GM12865 (cell line): Measurements from ENCODE around the gene PDGFD.
"Not testable (repeated sequence)": the region's sequence is repeated elsewhere in the genome, so short reads cannot be mapped to it uniquely, and the experiment has no call there.

ENCODE experiments used
- DNase-seq: peaks from one replicate; pipeline ENCODE4 v3.0.0; 2010; ENCODE audit warnings: low read depth
- H3K4me3 ChIP-seq: 2 replicates; pipeline ENCODE4 v1.5.1; 2011; ENCODE audit warnings: mild to moderate bottlenecking, low read depth, low read length, control low read depth
- CTCF ChIP-seq: IDR thresholded peaks from 2 replicates; pipeline ENCODE4 v1.5.1; 2011; ENCODE audit warnings: low read length, control low read depth, low read depth, inconsistent platforms; ENCODE audit not compliant: insufficient read depth; ENCODE audit errors: missing control alignments

PDGFD gene

DNA sequence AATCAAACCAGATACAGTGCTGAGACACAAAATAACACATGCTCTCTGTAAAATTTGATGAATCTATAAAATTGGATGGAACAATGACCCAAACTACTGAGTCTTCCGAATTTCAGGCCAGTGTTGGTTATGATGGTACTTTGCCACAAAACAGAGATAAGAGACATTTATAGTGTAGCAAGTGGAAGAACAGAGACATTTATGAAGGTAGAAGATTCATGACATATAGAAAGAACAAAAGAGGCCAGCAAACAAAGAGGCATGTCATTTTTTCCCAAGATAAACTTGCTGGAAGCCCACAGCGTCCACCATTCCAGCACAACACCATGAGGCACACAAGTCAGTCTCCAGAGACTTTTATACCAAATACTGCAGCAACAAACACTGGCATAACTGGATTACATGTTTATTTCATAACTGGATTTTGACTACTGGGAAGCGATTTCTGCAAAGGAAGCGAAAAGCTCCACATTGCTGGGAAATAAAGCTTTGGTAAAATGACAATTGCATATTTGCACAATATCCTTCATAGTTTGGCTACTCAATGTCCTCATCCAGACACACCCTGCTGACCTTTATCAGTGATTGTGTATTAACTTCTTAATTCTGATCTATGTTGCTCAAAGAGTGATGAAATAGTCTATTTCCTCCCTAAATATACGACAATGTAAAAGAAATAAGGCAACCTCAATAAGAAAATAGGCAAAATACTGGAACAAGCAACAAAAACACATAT is 110.0 kb downstream of the PDGFD start:
- no peak for TF ChIP-seq CTCF
- DNase-seq = no peak
- no peak overlapping the region for H3K4me3 ChIP-seq

- H3K4me3 ChIP-seq = no peak overlapping the region
- TF ChIP-seq CTCF = no peak
- no peak for DNase-seq
Measured at GRCh38 chr11:104051778-104052177, 112.2 kb downstream of the PDGFD start.

DNA sequence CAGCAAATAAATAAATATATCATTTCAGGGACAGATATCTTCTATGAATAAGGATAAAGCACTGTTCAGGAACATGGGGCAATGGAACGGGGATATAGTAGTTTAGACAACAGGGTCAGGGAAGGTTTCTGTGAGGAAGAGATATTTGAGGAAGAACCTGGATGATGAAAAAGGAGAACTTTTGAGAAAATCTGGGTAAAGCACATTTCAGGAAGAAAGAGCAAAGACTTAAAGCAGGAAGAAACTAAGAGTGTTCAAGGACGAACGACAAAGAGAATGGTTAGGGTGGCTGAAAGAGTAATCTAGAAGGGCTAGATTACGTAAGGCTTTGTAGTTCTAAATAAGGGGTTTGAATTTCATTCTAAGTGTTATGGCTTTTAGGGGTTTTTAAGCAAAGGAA is 114.8 kb downstream of the PDGFD start:
- TF ChIP-seq CTCF = no peak
- DNase-seq = no peak
- H3K4me3 ChIP-seq = no peak overlapping the region

- not testable (repeated sequence) for DNase-seq
Measured at GRCh38 chr11:104046858-104047257, 117.1 kb downstream of the PDGFD start.

DNA sequence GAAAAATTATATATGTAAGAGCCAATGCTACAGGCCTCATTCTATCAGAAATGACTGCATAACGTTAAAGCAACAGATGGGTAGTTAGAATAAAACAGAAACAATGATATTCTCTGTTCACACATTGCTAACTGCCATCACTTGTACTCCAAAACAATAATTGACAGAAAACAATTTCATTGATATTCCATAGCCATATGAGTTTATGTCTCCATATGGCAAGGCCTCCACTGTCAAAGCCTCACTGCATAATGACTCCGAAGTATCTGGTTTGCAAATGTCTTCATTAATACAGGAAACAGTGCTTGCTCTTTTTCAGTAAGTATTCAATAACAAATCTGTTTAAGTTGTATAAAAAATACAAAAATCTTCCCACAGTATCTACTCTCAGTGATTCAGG is 117.6 kb downstream of the PDGFD start:
- no peak for DNase-seq
- TF ChIP-seq CTCF = no peak
- H3K4me3 ChIP-seq = no peak overlapping the region

More at GRCh38 chr11:104046858-104047257, 117.1 kb downstream of the PDGFD start:
- H3K4me3 ChIP-seq = not testable (repeated sequence)

GRCh38 chr11:104043678-104044239 is 120.2 kb downstream of the PDGFD start:
- DNase-seq = no peak
- no peak overlapping the region for H3K4me3 ChIP-seq
- no peak for TF ChIP-seq CTCF

DNA sequence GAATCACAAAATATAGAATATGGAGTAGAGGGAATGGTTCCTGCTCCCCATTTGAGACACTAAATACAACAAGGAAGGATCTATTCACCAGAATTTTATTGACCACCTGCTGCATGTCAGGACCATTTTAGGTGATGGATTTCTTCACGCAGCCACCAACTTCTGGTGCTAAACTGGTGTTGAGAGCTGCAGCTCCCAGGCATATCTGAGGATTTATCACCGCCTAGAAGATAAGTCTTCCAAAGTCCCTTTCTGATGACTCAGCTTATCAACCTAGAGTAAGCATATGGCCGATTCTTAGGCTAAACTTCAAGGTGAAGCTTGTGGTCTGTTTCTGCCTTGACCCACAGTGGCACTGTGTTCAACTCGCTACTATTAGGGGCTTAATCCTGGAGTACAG is 120.8 kb downstream of the PDGFD start:
- no peak for DNase-seq

More for the DNA sequence above, 120.8 kb downstream of the PDGFD start:
- TF ChIP-seq CTCF = no peak
- no peak overlapping the region for H3K4me3 ChIP-seq
